PC-9 (cell line): Measurements from ENCODE around the gene SLC52A1. TPM values are rescaled to one million over a fixed set of nuclear protein-coding genes. Genes with fewer than 3 reads are reported as not detected.

ENCODE experiments used
- BruUV-seq: library from RNA; stranded (reverse); fragments of 400-500 nt; replicated peaks from 2 replicates; lab custom pipeline; 2021; lab: Mats Ljungman, UMichigan
- CTCF ChIA-PET: fragments of 300-600 bp; sonication (Branson Sonifier 250); formaldehyde crosslinking; loops from one replicate; lab custom pipeline; 2022; ENCODE audit warnings: antibody characterized with exemption; lab: Charles Lee
- POLR2A ChIA-PET: fragments of 300-600 bp; sonication (Branson Sonifier 250); formaldehyde crosslinking; loops from one replicate; lab custom pipeline; 2022; ENCODE audit warnings: antibody characterized with exemption; ENCODE audit not compliant: unreplicated experiment; lab: Charles Lee
- DNase-seq, 2 experiments: peaks; one replicate each; pipeline versions ENCODE4 v3.0.0 to v3.0.0-alpha.2; 2015 to 2022; ENCODE audit warnings: mixed read lengths in 1 of 2
- H2AFZ ChIP-seq: fragments of 200-600 bp; sonication (generic); 2 replicates; pipeline ENCODE4 v1.8.1; 2017; ENCODE audit warnings: antibody characterized with exemption
- H3F3A ChIP-seq: fragments of 200-600 bp; sonication (generic); 2 replicates; pipeline ENCODE4 v1.8.1; 2017; ENCODE audit warnings: antibody characterized with exemption, mild to moderate bottlenecking, low read depth; ENCODE audit not compliant: insufficient read depth
- H3K27ac ChIP-seq: fragments of 200-600 bp; sonication (generic); 2 replicates; pipeline ENCODE4 v1.6.1; 2016; ENCODE audit warnings: mixed run types
- H3K27me3 ChIP-seq: fragments of 200-600 bp; sonication (generic); 2 replicates; pipeline ENCODE4 v1.6.1; 2016; ENCODE audit warnings: low read depth, mixed run types; ENCODE audit not compliant: insufficient read depth
- H3K36me3 ChIP-seq: fragments of 200-600 bp; sonication (generic); 2 replicates; pipeline ENCODE4 v1.6.1; 2016; ENCODE audit warnings: low read depth, mixed run types
- H3K4me1 ChIP-seq: fragments of 200-600 bp; sonication (generic); replicated peaks from 2 replicates; pipeline ENCODE4 v1.6.1; 2016; ENCODE audit warnings: mixed run types; ENCODE audit not compliant: insufficient read depth
- H3K4me2 ChIP-seq: fragments of 200-600 bp; sonication (generic); 2 replicates; pipeline ENCODE4 v1.6.1; 2017; ENCODE audit warnings: mixed run types
- H3K4me3 ChIP-seq: fragments of 200-600 bp; sonication (generic); 2 replicates; pipeline ENCODE4 v1.6.1; 2016; ENCODE audit warnings: mixed run types
- H3K79me2 ChIP-seq: fragments of 200-600 bp; sonication (generic); 2 replicates; pipeline ENCODE4 v1.6.1; 2017; ENCODE audit warnings: low read depth, mixed run types
- H3K9me2 ChIP-seq: fragments of 200-600 bp; sonication (generic); 2 replicates; pipeline ENCODE4 v1.8.1; 2017; ENCODE audit warnings: mild to moderate bottlenecking; ENCODE audit not compliant: insufficient read depth
- H3K9me3 ChIP-seq: fragments of 200-600 bp; sonication (generic); 2 replicates; pipeline ENCODE4 v1.8.1; 2016; ENCODE audit warnings: low read depth; ENCODE audit not compliant: insufficient read depth
- H4K20me1 ChIP-seq: fragments of 200-600 bp; sonication (generic); 2 replicates; pipeline ENCODE4 v1.8.1; 2017; ENCODE audit not compliant: insufficient read depth
- CTCF ChIP-seq: fragments of 200-600 bp; sonication (generic); conservative IDR thresholded peaks from 2 replicates; pipeline ENCODE4 v1.6.1; 2017; ENCODE audit warnings: mixed run types, antibody characterized with exemption, mild to moderate bottlenecking, moderate library complexity
- EZH2 ChIP-seq: fragments of 200-600 bp; sonication (generic); IDR thresholded peaks from 2 replicates; pipeline ENCODE4 v1.8.0; 2017; ENCODE audit warnings: antibody characterized with exemption, low read depth
- intact Hi-C: fragments of 100-400 bp; cut with micrococcal nuclease; formaldehyde crosslinking; loops from one replicate; pipeline ENCODE4 v1.10.0; 2022; ENCODE audit not compliant: unreplicated experiment
- total RNA-seq: library from RNA; stranded (reverse); gene quantifications from 2 replicates; pipeline ENCODE4 v1.2.3, GENCODE V29; 2021

The SLC52A1 gene
- total RNA-seq, 1 experiment from 2014 or later = 0.28 TPM

GRCh38 chr17:5027916-5028315, 7.3 kb downstream of the SLC52A1 start:
- intact Hi-C loops = no loop called here
- no peak for DNase-seq
- TF ChIP-seq CTCF (no peak), EZH2 (no peak)
- Histone ChIP-seq H3F3A (peaks cover 19% of the 10 kb centered on the region), H3K4me2 (no peak overlapping the region), H3K36me3 (no peaks in the 10 kb centered on the region), H3K9me3 (no peaks in the 10 kb centered on the region), H3K27me3 (no peaks in the 10 kb centered on the region), H4K20me1 (no peaks in the 10 kb centered on the region), H3K79me2 (no peaks in the 10 kb centered on the region), H3K4me3 (no peak overlapping the region), H3K27ac (no peak overlapping the region), H3K4me1 (peaks cover 15% of the 10 kb centered on the region; the same call in 1 of the 2 replicates), H2AFZ (no peak overlapping the region), H3K9me2 (no peaks in the 10 kb centered on the region)
- ChIA-PET POLR2A (interaction anchor here (0.6 to 0.8 kb wide), 3 partner anchors 23 to 111 kb away, joined by 3 to 13 read pairs (median 5); no protein-coding TSS in a partner anchor), CTCF (interaction anchor here (0.6 kb wide), 4 partner anchors 16 to 188 kb away, joined by 5 to 7 read pairs (median 6); no protein-coding TSS in a partner anchor)
- no TSS peak for BruUV-seq

DNA sequence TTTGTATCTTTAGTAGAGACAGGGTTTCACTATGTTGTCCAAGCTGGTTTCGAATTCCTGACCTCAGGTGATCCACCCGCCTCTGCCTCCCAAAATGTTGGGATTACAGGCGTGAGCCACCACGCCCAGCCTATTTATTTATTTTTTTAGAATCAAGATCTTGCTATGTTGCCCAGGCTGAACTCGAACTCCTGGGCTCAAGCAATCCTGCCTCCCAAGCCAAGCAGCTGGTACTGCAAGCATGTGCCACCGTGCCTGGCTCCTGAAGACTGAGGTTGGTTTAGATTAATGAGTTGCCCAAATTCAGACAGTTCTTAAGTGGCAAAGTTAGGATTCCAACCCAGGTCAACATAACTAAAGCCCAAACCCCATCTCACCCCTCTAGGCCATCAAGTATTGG, 7.9 kb downstream of the SLC52A1 start:
- TF ChIP-seq EZH2 (no peak), CTCF (no peak)
- DNase-seq = no peak
- Histone ChIP-seq H3K4me3 (no peak overlapping the region), H3K27ac (no peak overlapping the region), H3K9me2 (no peaks in the 10 kb centered on the region), H3K27me3 (no peaks in the 10 kb centered on the region), H3K4me1 (peaks cover 15% of the 10 kb centered on the region; the same call in 1 of the 2 replicates), H3K4me2 (no peak overlapping the region), H3F3A (peaks cover 19% of the 10 kb centered on the region), H2AFZ (no peak overlapping the region), H3K36me3 (no peaks in the 10 kb centered on the region), H3K9me3 (no peaks in the 10 kb centered on the region), H4K20me1 (no peaks in the 10 kb centered on the region), H3K79me2 (no peaks in the 10 kb centered on the region)
- ChIA-PET POLR2A (interaction anchor here (0.6 to 0.7 kb wide), 2 partner anchors 23 to 82 kb away, joined by 3 to 13 read pairs; no protein-coding TSS in a partner anchor), CTCF (interaction anchor here (0.6 kb wide), 1 partner anchor 17 kb away, joined by 5 read pairs; no protein-coding TSS in a partner anchor)
- intact Hi-C loops = no loop called here
- no TSS peak for BruUV-seq

DNA sequence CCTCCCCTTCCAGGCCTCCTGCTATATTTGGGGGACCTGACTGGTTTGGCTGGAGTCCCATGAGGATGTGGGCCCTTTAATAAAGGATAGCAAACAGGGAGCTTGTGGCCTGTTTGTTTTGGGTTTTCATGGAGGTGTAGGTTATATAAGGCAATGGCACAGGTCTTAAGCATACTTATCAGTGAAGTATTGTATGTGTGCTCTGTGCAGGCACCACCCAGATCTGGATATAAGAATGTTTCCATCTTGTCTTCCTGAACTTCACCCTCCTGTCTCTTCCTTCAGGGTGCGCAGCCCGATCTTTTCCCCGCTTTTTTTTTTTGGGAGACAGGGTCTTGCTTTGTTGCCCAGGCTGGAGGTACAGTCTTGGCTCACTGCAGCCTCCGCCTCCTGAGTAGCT, 10.6 kb downstream of the SLC52A1 start:
- Histone ChIP-seq H3K9me2 (no peaks in the 10 kb centered on the region), H3K4me3 (no peak overlapping the region), H3K27ac (no peak overlapping the region), H4K20me1 (no peaks in the 10 kb centered on the region), H2AFZ (no peak overlapping the region), H3K27me3 (no peaks in the 10 kb centered on the region), H3K79me2 (no peaks in the 10 kb centered on the region), H3K9me3 (no peaks in the 10 kb centered on the region), H3K36me3 (0 out of 2 replicates have a peak, but pooled peaks cover 7% of the 10 kb centered on the region), H3F3A (peaks cover 19% of the 10 kb centered on the region; the same call in 1 of the 2 replicates), H3K4me2 (no peak overlapping the region), H3K4me1 (peaks cover 12% of the 10 kb centered on the region; the same call in 1 of the 2 replicates)
- no peak for DNase-seq
- ChIA-PET POLR2A (no interaction called here), CTCF (no interaction called here)
- BruUV-seq = no TSS peak
- intact Hi-C loops = no loop called here
- TF ChIP-seq EZH2 (no peak), CTCF (no peak)
